WTC11 (cell line): ENCODE measurements around the gene EPN2. TPM values are rescaled to one million over a fixed set of nuclear protein-coding genes. Genes with fewer than 3 reads are reported as not detected.

Experiments used
- ATAC-seq: fragments of 200-7000 bp; cut with Tn5 transposase; 2 replicates; pipeline ENCODE4 v1.10.0; 2021; ENCODE audit warnings: mild to moderate bottlenecking, moderate library complexity
- CTCF ChIA-PET: fragments of 300-600 bp; sonication (Branson Sonifier 250); formaldehyde crosslinking; loops from one replicate; lab custom pipeline; 2021; ENCODE audit warnings: antibody characterized with exemption; lab: Charles Lee
- POLR2A ChIA-PET: fragments of 350-600 bp; sonication (Branson Sonifier 250); formaldehyde crosslinking; loops from one replicate; lab custom pipeline; 2021; ENCODE audit warnings: antibody characterized with exemption; lab: Charles Lee
- DNase-seq: peaks from one replicate; pipeline ENCODE4 v3.0.0; 2021; ENCODE audit warnings: low spot score
- H3K27ac Mint-ChIP-seq: 2 replicates; pipeline ENCODE4 v1.8.0; 2021; ENCODE audit warnings: mixed read lengths
- H3K27me3 Mint-ChIP-seq: 2 replicates; pipeline ENCODE4 v1.8.0; 2021; ENCODE audit warnings: low read depth, mild to moderate bottlenecking, moderate library complexity, mixed read lengths
- H3K36me3 Mint-ChIP-seq: 2 replicates; pipeline ENCODE4 v1.8.0; 2021; ENCODE audit warnings: mixed read lengths
- H3K4me1 Mint-ChIP-seq: 2 replicates; pipeline ENCODE4 v1.8.0; 2022; ENCODE audit warnings: mixed read lengths
- H3K4me3 Mint-ChIP-seq: 2 replicates; pipeline ENCODE4 v1.8.0; 2021; ENCODE audit warnings: mild to moderate bottlenecking, moderate library complexity, mixed read lengths
- H3K9me3 Mint-ChIP-seq: 2 replicates; pipeline ENCODE4 v1.8.0; 2021; ENCODE audit warnings: mixed read lengths
- EMX1 ChIP-seq: fragments of 250-450 bp; sonication (Bioruptor Pico); IDR thresholded peaks from 2 replicates; pipeline ENCODE4 v1.8.0; 2021; ENCODE audit warnings: mild to moderate bottlenecking
- ESRRA ChIP-seq: sonication (generic); formaldehyde crosslinking; IDR thresholded peaks from 2 replicates; pipeline ENCODE4 v1.8.1; 2022; ENCODE audit warnings: mild to moderate bottlenecking, missing genetic modification reagents, borderline replicate concordance
- FOXK1 ChIP-seq: sonication (generic); formaldehyde crosslinking; IDR thresholded peaks from 2 replicates; pipeline ENCODE4 v1.8.0; 2022; ENCODE audit warnings: mild to moderate bottlenecking, moderate library complexity, missing genetic modification reagents
- KAT7 ChIP-seq: sonication (generic); formaldehyde crosslinking; IDR thresholded peaks from 2 replicates; pipeline ENCODE4 v1.8.1; 2023; ENCODE audit warnings: missing genetic modification reagents, mild to moderate bottlenecking, borderline replicate concordance
- MYBL2 ChIP-seq: sonication (generic); formaldehyde crosslinking; IDR thresholded peaks from 2 replicates; pipeline ENCODE4 v1.8.1; 2023; ENCODE audit warnings: mild to moderate bottlenecking, moderate library complexity, missing genetic modification reagents
- NFATC4 ChIP-seq: fragments of 250-450 bp; sonication (Bioruptor Pico); IDR thresholded peaks from 2 replicates; pipeline ENCODE4 v1.9.0; 2021; ENCODE audit warnings: mild to moderate bottlenecking
- NR2C2 ChIP-seq: sonication (generic); formaldehyde crosslinking; IDR thresholded peaks from 2 replicates; pipeline ENCODE4 v1.8.0; 2022; ENCODE audit warnings: mild to moderate bottlenecking, missing genetic modification reagents
- NR3C1 ChIP-seq: sonication (generic); formaldehyde crosslinking; conservative IDR thresholded peaks from 2 replicates; pipeline ENCODE4 v1.8.1; 2023; ENCODE audit warnings: low read depth, mild to moderate bottlenecking, missing genetic modification reagents
- RORB ChIP-seq: fragments of 250-450 bp; sonication (Bioruptor Pico); IDR thresholded peaks from 2 replicates; pipeline ENCODE4 v1.9.0; 2021; ENCODE audit warnings: mild to moderate bottlenecking
- SP1 ChIP-seq: sonication (generic); formaldehyde crosslinking; conservative IDR thresholded peaks from 2 replicates; pipeline ENCODE4 v1.8.1; 2022; ENCODE audit warnings: missing genetic modification reagents
- ZNF138 ChIP-seq: sonication (generic); formaldehyde crosslinking; conservative IDR thresholded peaks from 2 replicates; pipeline ENCODE4 v1.8.1; 2022; ENCODE audit warnings: mild to moderate bottlenecking, moderate library complexity, missing genetic modification reagents
- ZNF219 ChIP-seq: sonication (generic); formaldehyde crosslinking; IDR thresholded peaks from 2 replicates; pipeline ENCODE4 v1.8.0; 2023; ENCODE audit warnings: missing genetic modification reagents, mild to moderate bottlenecking, borderline replicate concordance
- ZNF232 ChIP-seq: sonication (generic); formaldehyde crosslinking; IDR thresholded peaks from 2 replicates; pipeline ENCODE4 v1.8.0; 2022; ENCODE audit warnings: mild to moderate bottlenecking, missing genetic modification reagents
- ZNF263 ChIP-seq: sonication (generic); formaldehyde crosslinking; IDR thresholded peaks from 2 replicates; pipeline ENCODE4 v1.8.1; 2022; ENCODE audit warnings: low read depth, mild to moderate bottlenecking, moderate library complexity, missing genetic modification reagents
- total RNA-seq: library from RNA; stranded (reverse); gene quantifications from 3 replicates; pipeline ENCODE4 v1.2.3, GENCODE V29; 2021
- TF ChIP-seq, protein P1 (sequence below): sonication (generic); formaldehyde crosslinking; IDR thresholded peaks from 2 replicates; pipeline ENCODE4 v1.8.1; 2023; ENCODE audit warnings: mild to moderate bottlenecking, missing genetic modification reagents
- TF ChIP-seq, protein P2 (sequence below): sonication (generic); formaldehyde crosslinking; IDR thresholded peaks from 2 replicates; pipeline ENCODE4 v1.8.0; 2022; ENCODE audit warnings: missing genetic modification reagents
- TF ChIP-seq, protein P3 (sequence below): sonication (generic); formaldehyde crosslinking; IDR thresholded peaks from 2 replicates; pipeline ENCODE4 v1.8.1; 2022; ENCODE audit warnings: low read depth, missing genetic modification reagents, borderline replicate concordance
- TF ChIP-seq, protein P4 (sequence below): sonication (generic); formaldehyde crosslinking; IDR thresholded peaks from 2 replicates; pipeline ENCODE4 v1.8.1; 2022; ENCODE audit warnings: missing genetic modification reagents, borderline replicate concordance
- TF ChIP-seq, protein P5 (sequence below): sonication (generic); formaldehyde crosslinking; IDR thresholded peaks from 2 replicates; pipeline ENCODE4 v1.8.0; 2022; ENCODE audit warnings: mild to moderate bottlenecking, missing genetic modification reagents
- TF ChIP-seq, protein P6 (sequence below): fragments of 250-450 bp; sonication (Bioruptor Pico); IDR thresholded peaks from 2 replicates; pipeline ENCODE4 v2.1.2; 2022; ENCODE audit warnings: mild to moderate bottlenecking, moderate library complexity
- TF ChIP-seq, protein P7 (sequence below): sonication (generic); formaldehyde crosslinking; IDR thresholded peaks from 2 replicates; pipeline ENCODE4 v1.8.0; 2022; ENCODE audit warnings: mild to moderate bottlenecking, missing genetic modification reagents
- TF ChIP-seq, protein P8 (sequence below): sonication (generic); formaldehyde crosslinking; IDR thresholded peaks from 2 replicates; pipeline ENCODE4 v1.8.0; 2023; ENCODE audit warnings: mild to moderate bottlenecking, missing genetic modification reagents

Gene EPN2
- total RNA-seq, 1 experiment from 2014 or later, result 48.8 TPM

DNA sequence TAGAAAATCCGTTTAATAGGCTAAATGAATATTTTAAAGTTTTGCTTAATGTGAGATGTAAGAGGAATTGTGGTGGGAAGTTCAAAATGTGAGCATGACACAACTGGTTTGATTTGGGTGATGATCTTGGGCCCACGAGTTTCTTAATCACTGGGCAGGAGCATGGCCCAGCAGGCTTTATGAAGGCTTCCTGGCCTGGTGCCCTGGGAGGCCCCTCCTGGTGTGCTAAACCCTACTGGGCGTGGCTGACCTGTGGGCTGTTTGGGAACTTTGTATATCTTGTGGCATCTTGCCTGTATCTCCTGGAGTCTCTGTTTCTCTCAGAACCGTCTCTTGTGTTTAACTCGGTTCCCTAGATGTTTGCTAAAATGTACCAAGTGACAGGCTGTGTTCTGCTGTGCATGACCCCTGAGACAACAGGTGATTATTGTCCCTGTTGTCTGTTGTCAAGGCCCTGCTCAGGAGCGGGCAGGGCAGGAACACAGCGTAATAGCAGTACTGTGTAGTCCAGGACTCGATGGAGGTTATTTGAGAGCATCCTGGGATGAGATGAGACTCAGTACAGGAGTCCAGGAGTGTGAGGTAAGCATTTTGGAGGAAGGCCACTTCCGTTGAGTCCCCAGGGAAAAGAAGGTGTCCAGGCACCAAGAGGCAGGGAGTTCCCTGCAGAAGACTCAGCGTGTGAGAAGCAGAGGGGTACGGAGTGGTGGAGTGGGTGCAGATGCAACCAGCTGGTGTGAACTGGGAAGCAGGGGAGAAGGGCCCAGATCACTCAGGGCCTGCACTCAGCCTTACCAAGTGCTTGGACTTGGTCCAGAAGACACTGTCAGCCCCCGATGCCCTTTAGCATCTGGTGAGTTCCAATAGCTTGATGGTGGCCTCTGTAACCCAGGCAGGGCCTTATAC, 76.8 kb downstream of the EPN2 start:
- DNase-seq, result no peak
- no peaks in the 10 kb centered on the region for H3K9me3 Mint-ChIP-seq
- H3K27me3 Mint-ChIP-seq, result no peaks in the 10 kb centered on the region
- CTCF ChIA-PET, result no interaction called here
- H3K4me3 Mint-ChIP-seq, result no peak overlapping the region
- H3K4me1 Mint-ChIP-seq, result peaks cover 31% of the 10 kb centered on the region
- peak overlapping the region; percentile 13; the same call in 1 of the 2 replicates for H3K27ac Mint-ChIP-seq
- POLR2A ChIA-PET, result no interaction called here
- no peak for ATAC-seq
- TF ChIP-seq, protein P1, sequence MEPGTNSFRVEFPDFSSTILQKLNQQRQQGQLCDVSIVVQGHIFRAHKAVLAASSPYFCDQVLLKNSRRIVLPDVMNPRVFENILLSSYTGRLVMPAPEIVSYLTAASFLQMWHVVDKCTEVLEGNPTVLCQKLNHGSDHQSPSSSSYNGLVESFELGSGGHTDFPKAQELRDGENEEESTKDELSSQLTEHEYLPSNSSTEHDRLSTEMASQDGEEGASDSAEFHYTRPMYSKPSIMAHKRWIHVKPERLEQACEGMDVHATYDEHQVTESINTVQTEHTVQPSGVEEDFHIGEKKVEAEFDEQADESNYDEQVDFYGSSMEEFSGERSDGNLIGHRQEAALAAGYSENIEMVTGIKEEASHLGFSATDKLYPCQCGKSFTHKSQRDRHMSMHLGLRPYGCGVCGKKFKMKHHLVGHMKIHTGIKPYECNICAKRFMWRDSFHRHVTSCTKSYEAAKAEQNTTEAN (CRISPR knock-in tag), result no peak
- TF ChIP-seq KAT7 (CRISPR knock-in tag), result no peak
- no peak for TF ChIP-seq MYBL2 (CRISPR knock-in tag)
- TF ChIP-seq, protein P2, sequence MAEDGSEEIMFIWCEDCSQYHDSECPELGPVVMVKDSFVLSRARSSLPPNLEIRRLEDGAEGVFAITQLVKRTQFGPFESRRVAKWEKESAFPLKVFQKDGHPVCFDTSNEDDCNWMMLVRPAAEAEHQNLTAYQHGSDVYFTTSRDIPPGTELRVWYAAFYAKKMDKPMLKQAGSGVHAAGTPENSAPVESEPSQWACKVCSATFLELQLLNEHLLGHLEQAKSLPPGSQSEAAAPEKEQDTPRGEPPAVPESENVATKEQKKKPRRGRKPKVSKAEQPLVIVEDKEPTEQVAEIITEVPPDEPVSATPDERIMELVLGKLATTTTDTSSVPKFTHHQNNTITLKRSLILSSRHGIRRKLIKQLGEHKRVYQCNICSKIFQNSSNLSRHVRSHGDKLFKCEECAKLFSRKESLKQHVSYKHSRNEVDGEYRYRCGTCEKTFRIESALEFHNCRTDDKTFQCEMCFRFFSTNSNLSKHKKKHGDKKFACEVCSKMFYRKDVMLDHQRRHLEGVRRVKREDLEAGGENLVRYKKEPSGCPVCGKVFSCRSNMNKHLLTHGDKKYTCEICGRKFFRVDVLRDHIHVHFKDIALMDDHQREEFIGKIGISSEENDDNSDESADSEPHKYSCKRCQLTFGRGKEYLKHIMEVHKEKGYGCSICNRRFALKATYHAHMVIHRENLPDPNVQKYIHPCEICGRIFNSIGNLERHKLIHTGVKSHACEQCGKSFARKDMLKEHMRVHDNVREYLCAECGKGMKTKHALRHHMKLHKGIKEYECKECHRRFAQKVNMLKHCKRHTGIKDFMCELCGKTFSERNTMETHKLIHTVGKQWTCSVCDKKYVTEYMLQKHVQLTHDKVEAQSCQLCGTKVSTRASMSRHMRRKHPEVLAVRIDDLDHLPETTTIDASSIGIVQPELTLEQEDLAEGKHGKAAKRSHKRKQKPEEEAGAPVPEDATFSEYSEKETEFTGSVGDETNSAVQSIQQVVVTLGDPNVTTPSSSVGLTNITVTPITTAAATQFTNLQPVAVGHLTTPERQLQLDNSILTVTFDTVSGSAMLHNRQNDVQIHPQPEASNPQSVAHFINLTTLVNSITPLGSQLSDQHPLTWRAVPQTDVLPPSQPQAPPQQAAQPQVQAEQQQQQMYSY (CRISPR knock-in tag), result no peak
- TF ChIP-seq NR3C1 (CRISPR knock-in tag), result no peak
- no peak for TF ChIP-seq FOXK1 (CRISPR knock-in tag)
- no peak for TF ChIP-seq RORB (CRISPR knock-in tag)
- TF ChIP-seq, protein P3, sequence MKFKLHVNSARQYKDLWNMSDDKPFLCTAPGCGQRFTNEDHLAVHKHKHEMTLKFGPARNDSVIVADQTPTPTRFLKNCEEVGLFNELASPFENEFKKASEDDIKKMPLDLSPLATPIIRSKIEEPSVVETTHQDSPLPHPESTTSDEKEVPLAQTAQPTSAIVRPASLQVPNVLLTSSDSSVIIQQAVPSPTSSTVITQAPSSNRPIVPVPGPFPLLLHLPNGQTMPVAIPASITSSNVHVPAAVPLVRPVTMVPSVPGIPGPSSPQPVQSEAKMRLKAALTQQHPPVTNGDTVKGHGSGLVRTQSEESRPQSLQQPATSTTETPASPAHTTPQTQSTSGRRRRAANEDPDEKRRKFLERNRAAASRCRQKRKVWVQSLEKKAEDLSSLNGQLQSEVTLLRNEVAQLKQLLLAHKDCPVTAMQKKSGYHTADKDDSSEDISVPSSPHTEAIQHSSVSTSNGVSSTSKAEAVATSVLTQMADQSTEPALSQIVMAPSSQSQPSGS, result no peak
- TF ChIP-seq, protein P4, sequence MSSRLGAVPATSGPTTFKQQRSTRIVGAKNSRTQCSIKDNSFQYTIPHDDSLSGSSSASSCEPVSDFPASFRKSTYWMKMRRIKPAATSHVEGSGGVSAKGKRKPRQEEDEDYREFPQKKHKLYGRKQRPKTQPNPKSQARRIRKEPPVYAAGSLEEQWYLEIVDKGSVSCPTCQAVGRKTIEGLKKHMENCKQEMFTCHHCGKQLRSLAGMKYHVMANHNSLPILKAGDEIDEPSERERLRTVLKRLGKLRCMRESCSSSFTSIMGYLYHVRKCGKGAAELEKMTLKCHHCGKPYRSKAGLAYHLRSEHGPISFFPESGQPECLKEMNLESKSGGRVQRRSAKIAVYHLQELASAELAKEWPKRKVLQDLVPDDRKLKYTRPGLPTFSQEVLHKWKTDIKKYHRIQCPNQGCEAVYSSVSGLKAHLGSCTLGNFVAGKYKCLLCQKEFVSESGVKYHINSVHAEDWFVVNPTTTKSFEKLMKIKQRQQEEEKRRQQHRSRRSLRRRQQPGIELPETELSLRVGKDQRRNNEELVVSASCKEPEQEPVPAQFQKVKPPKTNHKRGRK (CRISPR knock-in tag), result no peak
- no peak for TF ChIP-seq ESRRA (CRISPR knock-in tag)
- no peak for TF ChIP-seq ZNF263
- TF ChIP-seq NR2C2 (CRISPR knock-in tag), result no peak
- peaks cover 42% of the 10 kb centered on the region for H3K36me3 Mint-ChIP-seq

DNA sequence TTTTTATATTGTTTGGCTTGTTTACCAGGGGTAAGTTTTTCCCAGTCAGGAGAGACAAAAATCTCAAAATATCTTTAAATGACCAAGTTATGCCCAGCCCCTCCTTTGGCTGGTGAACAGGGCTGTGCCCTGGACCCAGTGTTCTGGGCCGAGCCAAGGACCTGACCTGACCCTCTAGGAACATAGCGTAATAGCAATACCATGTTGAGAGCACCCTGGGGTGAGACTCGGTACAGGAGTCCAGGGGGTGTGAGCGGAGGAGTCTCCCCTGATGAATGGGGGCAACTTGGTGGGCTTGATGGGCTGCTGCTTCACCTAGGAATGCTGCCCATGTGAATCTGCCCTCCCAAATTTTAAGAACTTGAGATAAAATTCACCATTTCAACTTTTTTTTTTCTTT, 77.9 kb downstream of the EPN2 start:
- ChIA-PET POLR2A (no interaction called here), CTCF (no interaction called here)
- Mint-ChIP-seq H3K27ac (peak overlapping the region; percentile 54), H3K4me1 (peaks cover 23% of the 10 kb centered on the region), H3K27me3 (no peaks in the 10 kb centered on the region), H3K4me3 (no peak overlapping the region), H3K9me3 (no peaks in the 10 kb centered on the region), H3K36me3 (peaks cover 38% of the 10 kb centered on the region)
- DNase-seq (no peak), ATAC-seq (no peak)
- TF ChIP-seq, protein P5, sequence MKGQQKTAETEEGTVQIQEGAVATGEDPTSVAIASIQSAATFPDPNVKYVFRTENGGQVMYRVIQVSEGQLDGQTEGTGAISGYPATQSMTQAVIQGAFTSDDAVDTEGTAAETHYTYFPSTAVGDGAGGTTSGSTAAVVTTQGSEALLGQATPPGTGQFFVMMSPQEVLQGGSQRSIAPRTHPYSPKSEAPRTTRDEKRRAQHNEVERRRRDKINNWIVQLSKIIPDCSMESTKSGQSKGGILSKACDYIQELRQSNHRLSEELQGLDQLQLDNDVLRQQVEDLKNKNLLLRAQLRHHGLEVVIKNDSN, result no peak
- no peak for TF ChIP-seq NFATC4
- no peak for TF ChIP-seq SP1 (CRISPR knock-in tag)
- TF ChIP-seq, protein P6, sequence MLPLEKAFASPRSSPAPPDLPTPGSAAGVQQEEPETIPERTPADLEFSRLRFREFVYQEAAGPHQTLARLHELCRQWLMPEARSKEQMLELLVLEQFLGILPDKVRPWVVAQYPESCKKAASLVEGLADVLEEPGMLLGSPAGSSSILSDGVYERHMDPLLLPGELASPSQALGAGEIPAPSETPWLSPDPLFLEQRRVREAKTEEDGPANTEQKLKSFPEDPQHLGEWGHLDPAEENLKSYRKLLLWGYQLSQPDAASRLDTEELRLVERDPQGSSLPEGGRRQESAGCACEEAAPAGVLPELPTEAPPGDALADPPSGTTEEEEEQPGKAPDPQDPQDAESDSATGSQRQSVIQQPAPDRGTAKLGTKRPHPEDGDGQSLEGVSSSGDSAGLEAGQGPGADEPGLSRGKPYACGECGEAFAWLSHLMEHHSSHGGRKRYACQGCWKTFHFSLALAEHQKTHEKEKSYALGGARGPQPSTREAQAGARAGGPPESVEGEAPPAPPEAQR, result no peak
- TF ChIP-seq, protein P7, sequence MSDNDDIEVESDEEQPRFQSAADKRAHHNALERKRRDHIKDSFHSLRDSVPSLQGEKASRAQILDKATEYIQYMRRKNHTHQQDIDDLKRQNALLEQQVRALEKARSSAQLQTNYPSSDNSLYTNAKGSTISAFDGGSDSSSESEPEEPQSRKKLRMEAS (CRISPR knock-in tag), result no peak
- TF ChIP-seq ZNF138 (CRISPR knock-in tag), result no peak
- TF ChIP-seq, protein P8, sequence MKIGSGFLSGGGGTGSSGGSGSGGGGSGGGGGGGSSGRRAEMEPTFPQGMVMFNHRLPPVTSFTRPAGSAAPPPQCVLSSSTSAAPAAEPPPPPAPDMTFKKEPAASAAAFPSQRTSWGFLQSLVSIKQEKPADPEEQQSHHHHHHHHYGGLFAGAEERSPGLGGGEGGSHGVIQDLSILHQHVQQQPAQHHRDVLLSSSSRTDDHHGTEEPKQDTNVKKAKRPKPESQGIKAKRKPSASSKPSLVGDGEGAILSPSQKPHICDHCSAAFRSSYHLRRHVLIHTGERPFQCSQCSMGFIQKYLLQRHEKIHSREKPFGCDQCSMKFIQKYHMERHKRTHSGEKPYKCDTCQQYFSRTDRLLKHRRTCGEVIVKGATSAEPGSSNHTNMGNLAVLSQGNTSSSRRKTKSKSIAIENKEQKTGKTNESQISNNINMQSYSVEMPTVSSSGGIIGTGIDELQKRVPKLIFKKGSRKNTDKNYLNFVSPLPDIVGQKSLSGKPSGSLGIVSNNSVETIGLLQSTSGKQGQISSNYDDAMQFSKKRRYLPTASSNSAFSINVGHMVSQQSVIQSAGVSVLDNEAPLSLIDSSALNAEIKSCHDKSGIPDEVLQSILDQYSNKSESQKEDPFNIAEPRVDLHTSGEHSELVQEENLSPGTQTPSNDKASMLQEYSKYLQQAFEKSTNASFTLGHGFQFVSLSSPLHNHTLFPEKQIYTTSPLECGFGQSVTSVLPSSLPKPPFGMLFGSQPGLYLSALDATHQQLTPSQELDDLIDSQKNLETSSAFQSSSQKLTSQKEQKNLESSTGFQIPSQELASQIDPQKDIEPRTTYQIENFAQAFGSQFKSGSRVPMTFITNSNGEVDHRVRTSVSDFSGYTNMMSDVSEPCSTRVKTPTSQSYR (CRISPR knock-in tag), result no peak
- no peak for TF ChIP-seq ZNF219 (CRISPR knock-in tag)
- TF ChIP-seq EMX1 (CRISPR knock-in tag), result no peak
- TF ChIP-seq ZNF232 (CRISPR knock-in tag), result no peak
